HG03442 (cell line): ENCODE measurements around the gene CNOT11.
A peak's percentile ranks its signal among the peaks of the same experiment; 100 is the strongest.
"Not testable (repeated sequence)": the region's sequence is repeated elsewhere in the genome, so short reads cannot be mapped to it uniquely, and the experiment has no call there.

Experiments used
- ATAC-seq: cut with Tn5 transposase; IDR thresholded peaks from one replicate; pipeline ENCODE4 v1.9.1; 2021; ENCODE audit warnings: mild to moderate bottlenecking, moderate library complexity; ENCODE audit not compliant: unreplicated experiment

Gene CNOT11

DNA sequence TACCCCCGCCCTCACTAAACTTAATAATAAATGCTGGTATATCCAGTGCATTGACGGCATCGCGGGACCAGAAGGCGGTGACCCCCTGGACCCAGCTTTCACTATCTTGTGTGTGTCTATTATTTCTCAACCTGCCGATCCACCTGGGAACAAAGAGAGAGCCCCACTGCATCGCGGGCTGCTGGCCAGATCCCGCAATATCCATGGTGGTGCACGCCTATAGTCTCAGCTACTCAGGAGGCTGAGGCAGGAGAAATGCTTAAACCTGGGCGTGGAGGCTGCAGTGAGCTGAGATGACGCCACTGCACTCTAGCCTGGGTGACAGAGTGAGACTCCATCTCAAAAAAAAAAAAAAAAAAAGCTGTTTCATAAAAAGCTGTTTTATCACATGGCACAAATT, 7.8 kb upstream of the CNOT11 start:
- ATAC-seq: not testable (repeated sequence)

DNA sequence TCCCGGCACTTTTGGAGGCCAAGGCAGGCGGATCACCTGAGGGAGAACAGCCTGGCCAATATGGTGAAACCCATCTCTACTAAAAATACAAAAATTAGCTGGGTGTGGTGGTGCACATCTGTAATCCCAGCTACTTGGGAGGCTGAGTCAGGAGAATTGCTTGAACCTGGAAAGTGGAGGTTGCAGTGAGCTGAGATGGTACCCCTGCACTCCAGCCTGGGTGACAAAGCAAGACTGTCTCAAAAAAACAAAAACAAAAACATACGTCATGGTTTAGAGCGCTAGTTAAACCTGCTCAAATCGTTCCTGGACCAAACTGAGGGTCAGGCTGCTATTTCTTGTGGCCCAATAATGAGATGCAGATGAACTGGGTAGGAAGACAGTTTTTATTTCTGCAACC, 7.2 kb upstream of the CNOT11 start:
- not testable (repeated sequence) for ATAC-seq

DNA sequence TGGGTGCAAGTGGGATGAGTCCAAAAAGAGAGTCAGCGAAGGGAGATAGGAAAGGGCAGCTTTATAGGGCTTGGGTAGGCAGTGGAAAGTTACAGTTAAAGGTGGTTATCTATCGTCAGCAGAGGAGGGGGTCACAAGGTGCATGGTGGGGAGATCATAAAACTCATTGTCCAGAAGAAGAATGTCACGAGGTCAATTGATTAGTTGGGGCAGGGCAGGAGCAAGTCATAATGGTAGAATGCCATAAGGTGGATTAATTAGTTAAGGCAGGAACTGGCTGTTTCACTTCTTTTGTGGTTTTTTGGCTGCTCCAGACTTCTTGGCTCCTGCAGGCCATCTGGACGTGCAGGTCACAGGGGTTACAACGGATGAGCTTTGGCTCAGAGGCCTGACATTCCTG, 3.9 kb upstream of the CNOT11 start:
- not testable (repeated sequence) for ATAC-seq

DNA sequence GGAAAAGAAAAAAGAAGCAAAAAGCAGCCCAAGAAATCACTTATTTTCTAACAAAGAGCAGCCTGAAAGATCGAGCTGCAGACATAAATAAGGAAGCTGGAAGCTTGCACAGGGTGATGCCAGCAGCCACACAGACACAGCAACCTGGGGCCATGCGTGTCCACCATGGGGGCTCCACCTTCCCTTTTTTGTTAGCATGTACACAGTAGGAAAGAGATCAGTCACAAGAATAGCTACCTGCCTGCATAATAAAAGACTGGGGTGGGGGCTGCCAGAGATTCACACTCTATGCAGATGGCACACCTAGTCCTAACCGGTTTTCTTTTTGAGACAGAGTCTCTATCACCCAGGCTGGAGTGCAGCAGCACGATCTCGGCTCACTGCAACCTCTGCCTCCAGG, 2.9 kb upstream of the CNOT11 start:
- ATAC-seq: no peak

DNA sequence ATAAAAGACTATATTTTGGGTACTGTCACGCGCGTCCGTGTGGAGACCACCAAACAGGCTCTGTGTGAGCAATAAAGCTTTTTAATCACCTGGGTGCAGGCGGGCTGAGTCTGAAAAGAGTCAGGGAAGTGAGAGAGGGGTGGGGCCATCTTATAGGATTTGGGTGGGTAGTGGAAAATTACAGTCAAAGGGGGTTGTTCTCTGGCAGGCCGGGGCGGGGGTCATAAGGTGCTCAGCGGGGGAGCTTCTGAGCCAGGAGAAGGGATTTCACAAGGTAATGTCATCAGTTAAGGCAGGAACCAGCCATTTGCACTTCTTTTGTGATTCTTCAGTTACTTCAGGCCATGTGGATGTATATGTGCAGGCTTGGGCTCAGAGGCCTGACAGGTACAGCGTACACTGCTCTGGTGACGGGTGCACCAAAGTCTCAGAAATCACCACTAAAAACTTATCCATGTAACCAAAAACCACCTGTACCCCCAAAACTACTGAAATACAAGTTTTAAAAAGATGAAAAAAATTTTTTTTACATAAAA, 1.4 kb upstream of the CNOT11 start:
- ATAC-seq: not testable (repeated sequence)

DNA sequence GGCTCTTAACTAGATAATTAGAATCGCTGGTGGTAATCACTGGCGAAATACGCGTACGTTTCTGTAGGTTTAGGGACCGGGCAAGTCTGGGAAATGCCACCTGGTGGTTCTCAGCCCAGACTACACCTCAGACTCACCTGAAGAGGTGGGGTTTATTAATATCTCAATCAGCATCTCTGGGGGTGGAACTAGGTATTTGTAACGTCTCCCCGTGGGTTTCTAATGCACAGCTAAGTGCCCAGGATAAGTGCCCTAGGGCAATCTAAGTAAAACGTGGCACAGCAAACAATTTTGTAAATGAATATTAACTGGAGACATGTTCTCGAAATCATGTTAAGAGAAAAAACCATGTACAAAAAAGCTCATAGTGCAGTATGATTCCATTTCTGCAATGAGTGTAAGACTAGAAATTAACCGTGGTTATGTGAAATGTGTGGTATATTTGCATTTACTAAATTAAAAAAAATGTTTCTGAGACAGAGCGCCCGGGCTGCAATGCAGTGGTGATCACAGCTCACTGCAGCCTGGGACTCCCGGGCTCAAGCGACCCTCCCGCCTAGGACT, 760 bp upstream of the CNOT11 start:
- peak; percentile 37 for ATAC-seq

DNA sequence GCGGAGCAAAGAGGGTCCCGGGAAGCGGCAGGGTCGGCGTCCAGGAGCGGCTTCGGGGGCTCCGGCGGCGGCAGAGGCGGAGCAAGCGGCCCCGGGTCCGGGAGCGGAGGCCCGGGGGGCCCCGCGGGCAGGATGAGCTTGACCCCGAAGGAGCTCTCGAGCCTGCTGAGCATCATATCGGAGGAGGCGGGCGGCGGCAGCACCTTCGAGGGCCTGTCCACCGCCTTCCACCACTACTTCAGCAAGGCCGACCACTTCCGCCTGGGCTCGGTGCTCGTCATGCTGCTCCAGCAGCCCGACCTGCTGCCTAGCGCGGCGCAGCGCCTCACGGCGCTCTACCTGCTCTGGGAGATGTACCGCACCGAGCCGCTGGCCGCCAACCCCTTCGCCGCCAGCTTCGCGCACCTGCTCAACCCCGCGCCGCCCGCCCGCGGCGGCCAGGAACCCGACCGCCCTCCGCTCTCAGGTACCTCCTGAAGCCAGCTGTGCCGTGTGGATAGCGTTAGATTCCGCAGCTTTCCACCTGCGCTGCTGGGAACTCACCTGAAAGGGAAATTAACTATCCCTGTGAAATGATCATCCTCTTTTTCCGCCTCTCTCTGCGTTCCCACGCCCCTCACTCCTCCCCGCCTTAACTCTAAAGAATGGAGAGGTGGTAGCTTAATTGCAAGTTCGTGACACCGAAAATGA, 472 bp downstream of the CNOT11 start:
- peak; percentile 52 for ATAC-seq

DNA sequence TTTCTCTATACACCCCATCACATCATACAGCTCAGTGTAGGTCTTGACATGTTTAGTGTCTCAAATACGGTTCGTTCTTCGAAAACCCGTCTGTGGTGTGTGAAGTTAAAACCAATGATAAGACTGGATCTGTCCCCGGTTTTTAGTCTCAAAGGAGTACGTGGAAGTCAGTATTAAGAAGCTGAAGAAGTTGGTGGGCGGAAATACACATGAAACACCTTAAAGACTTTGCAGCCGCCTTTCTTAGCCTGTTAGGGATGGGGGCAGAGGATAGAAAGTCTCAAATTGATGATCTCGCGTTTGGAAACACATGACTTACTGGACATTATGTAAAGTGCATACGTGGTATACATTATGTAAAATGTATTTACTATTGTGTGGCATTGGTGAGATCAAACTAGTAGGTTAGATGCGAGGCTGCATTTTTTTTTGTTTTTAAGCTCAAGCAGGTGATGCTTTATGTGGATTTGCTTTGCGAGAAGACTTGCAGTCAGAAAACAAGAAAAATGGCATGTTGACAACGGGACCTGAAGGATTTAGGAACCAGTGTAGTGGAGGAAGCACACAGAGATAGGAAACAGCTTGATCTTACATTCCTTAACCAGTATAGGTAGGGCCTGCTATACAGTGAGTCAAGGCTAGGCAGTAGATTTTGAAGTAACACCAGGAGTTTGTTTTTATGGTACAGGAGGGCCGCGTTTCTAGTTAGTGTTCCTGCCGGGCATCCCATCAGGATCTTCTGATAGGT, 1.2 kb downstream of the CNOT11 start:
- ATAC-seq: no peak

DNA sequence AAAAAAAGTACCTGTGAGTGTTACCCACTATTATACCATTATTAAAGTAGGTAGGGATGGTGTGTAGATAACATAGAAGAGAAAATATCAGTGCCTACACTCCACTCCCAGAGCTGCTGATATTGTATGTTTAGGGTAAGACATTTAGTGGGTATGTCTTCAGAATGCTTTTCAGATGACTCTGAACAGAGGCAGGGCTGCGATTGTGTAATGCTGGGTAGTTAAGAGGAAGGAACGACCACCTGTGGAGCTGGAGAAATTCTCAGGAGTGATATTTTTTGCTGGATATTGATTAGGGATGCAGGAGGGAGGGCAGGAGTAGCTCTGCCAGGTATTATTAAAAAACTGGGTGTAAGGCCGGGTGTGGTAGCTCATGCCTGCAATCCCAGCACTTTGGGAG, 2.8 kb downstream of the CNOT11 start:
- ATAC-seq: no peak

DNA sequence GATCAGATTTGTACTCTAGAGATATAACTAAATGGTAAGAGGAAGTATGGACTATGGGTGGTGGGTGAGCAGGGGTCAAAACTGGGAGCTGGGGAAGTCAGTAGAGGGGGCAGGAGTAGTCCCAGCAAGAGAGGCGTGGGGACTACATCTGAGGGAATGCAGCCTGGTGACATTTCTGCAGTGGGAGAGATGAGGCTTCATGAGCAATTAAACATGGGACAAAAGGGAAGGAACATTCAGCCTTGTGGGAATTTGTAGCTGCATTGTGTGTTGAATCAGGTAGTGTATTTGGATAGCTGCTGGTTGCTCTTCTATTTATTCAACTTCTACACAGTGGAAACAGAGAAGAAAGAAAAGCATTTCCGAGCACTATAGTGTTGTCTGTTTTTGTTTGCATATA, 3.6 kb downstream of the CNOT11 start:
- no peak for ATAC-seq

DNA sequence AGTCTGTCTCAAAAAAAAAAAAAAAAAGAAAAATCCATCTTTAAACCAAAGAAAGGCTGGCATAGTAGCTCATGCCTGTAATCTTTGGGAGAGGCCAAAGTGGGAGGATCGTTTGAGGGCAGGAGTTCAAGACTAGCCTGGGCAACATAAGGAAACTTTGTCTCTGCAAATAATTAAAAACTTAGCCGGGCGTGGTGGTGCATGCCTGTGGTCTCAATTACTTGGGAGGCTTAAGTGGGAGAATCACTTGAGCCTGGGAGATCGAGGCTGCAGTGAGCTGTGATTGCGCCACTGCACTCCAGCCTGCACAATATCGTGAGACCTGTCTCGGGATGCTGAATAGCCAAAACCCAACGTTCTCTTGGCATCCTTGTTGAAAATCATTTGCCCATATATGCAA, 6.1 kb downstream of the CNOT11 start:
- no peak for ATAC-seq

DNA sequence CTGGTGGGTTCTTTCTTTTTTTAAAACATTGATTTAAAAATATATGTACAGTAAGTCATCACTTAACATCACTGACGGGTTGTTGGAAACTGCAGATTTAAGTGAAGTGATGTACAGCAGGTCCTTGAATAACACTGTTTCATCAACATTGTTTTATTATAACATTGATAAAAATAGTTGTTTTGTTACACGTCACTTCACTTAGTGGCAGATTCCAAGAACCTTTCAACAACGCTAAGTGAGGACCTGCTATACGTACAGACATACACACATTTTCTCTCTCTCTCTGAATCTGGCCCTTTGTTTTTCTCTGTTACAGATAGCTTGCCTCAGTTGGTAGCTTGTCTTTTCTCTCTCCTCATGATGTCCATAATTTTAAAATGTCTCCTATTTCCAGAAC, 9.5 kb downstream of the CNOT11 start:
- ATAC-seq: no peak

DNA sequence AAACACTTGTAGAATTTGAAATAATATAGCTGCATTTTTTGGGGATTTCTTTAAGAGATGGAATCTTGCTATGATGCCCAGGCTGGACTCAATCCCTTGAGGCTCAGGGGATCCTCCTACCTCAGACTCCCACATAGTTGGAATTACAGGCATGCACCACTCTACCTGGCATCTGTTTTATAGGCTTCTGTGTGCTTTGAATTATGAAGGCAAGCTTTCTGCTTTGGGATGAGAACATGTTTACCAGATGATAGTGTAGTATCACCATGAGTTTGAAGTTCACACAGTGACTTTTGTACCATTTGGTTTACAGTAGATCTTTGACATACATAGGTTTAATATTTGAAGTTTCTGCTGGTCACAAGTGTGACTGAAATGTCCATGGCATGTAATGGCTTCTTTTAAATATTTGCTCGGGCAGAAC, 10.7 kb downstream of the CNOT11 start:
- ATAC-seq: no peak

DNA sequence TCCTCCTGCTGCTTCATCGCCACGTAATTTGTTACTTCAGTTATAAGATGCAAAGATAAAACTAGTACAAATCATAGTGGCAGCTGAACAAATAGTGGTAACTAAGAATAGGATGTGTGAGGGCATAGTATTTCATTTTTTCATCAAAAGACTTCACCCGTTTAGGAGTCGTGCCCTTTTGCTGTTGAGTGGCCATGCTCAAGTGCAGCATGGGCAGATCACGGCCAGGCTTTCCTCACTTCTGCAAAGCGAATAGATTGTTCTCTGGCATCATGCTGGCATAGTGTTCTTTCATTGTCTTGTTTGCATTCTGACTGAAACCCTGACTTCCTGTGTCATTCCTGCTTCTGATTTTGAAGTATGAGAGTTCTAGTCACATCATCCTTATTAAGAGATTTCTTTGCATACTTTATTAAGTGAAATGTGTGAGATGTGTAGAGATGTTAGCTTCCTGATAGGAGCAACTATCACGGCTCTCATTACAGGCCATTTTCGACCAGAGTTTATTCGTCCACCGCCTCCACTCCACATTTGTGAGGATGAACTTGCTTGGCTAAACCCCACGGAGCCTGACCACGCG, 11.8 kb downstream of the CNOT11 start:
- no peak for ATAC-seq

DNA sequence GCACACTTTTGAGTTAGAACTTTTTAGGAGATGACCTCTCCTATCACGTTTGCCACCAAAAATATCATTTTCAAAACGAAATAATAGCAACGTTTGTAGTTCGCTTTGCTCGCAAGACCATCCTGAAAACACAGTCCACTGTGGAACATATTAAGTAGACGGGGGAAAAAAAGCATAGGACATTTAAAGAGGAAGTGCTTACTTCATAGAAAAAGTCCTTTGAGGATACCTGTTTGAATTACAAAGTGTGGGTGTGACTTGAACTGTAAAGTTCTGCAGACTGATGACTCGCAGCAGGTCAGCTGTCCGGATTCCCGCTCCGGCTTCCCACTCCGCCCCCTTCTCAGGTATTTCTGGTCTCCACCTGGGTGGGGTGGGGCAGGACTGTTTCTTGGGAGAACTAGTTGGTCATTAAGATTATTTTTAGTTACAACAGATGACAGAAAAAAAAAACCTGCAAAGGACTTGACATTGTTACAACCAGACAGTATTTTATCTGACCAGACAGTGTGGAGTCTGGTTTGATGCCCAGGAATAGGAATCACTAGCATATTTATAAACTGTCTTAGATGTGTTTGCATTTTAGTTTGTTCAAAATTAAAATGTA, 13.3 kb downstream of the CNOT11 start:
- no peak for ATAC-seq

DNA sequence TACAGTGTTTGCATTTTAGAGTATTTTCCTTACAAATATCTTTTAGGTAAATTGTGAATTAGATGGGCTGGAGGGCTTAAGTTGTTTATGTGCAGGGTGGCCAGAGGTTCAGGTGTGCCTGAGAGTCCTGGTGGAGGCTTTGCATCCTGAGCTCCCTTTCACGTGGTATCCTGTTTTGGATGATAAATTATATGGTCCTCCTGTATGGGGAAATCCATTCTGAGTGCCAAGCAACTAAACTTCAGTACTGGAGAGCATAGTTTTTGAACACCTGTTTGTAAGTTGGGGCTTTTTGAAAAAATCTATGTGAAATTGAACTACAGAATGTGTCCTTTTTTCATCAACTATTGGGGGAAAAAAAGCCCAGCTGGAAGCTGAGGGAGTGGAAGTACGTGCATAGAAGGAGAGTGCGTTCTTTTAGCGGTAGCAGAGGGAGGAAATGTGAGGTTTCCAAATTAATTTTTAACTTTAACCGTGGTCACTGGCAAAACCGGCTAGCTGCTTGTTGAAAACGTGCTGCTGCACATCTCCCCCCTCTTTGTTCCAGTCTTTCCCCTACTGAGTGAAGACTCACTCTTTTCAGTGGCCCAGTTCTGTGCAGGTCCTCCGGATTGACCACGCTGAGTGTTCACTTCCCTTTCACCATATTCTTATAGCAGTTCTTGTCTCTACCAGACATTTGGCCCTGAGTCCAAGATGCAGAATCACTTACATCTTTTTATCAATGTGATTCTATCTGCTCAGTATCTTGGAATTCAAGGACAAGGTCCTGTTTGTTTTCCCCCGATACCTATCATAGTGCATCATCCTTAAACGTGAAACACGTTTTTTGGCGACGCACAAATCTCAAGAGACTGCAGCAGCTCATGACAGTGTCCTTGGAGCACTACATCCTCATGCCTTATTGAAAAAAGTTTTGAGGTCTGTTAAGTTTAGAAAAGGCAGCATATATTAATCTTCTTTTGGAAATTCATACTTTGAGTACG, 15.3 kb downstream of the CNOT11 start:
- ATAC-seq: peak; percentile 43

DNA sequence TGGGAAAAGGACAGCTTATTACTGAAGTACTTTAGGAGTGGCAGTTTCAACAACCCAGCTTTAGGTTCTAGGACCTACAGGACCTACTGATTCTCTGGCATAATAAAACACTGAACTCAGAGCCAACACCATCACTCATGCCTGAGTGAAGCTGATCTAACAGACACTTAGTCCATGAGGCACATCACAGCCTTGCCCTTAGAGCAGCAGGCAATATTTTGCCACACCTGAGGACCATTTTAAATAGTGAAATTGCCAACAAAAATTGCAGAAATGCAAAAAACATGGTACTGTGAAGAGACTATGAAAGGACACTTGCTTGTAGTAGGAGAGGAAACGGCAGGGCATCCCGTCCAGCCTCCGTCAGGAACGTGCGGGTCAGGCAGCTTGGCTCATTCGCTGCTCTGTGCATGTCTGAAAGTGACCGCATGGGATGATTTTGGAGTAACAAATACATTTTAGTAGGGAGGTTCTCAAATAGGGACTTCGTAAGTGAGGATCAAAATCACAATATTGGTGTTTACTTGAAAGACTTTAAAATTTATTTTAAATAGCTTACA, 18.1 kb downstream of the CNOT11 start:
- no peak for ATAC-seq

DNA sequence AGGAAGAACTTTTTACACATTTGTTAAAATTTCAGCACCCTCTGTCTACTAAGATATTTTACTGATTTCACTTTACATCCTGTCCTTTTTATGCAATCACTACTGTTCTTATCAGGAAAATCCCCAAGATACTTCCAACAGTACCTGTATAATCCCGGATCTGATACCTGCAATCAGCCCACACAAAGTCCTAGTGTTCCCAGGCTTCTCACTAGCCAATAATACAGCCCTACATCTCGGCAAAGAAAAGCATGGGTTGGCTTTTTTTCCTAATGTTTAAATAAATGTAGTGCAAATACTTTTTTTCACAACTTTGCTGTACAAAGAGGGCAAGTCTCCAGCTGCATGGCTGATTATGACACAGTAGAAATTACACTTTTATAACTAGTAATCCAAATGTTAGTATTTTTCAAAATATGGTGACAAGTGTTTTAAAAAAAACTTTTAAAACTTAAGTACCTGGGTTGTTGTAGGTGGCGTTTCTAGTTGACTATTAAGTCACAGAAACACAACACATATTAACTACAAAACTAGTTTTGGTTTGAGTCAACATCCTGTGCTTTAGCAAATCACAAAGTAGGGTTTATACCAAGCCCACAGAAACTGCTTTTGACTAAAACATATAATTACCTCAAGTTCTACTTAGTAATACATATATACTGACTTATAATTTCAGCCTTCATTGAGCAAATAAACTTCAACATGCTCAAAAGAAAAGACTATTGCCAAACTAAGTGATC, 19.5 kb downstream of the CNOT11 start:
- peak; percentile 78 for ATAC-seq

DNA sequence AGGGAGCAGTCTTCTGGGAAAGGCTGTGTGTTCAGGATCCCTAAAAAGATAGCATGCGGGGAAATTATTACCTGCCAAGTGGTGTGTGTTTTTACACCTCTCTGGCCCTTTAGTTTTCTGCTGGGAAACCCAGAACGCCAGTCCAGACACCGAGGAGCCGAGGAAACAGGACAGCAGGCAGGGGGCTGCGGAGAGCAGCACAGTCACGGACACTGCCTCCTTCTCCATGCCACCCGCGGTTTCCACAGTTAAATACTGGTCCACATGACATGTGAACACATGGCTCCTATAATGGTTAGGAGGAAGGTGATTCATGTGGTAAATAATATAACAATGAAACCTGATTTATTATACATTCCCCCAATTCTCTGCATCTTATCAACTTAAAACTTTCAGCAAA, 20.4 kb downstream of the CNOT11 start:
- no peak for ATAC-seq
